ENCODE measurements around the gene ANKFN1.
"Not testable (repeated sequence)": the region's sequence is repeated elsewhere in the genome, so short reads cannot be mapped to it uniquely, and the experiment has no call there.

Gene ANKFN1

GRCh38 chr17:56373981-56374833, 220.9 kb downstream of the ANKFN1 start:
- TF ChIP-seq CTCF (IDR thresholded peaks at IDR 0.05; ENCODE audit: low read depth, low read length, missing control alignments): no peak
- DNase-seq (ENCODE audit: extremely low read depth, low read depth): no peak
- no peak overlapping the region for H3K4me3 ChIP-seq (replicated peaks; ENCODE audit: low read depth, low read length)

GRCh38 chr17:56389356-56389755, 236.1 kb downstream of the ANKFN1 start:
- no peak for DNase-seq (ENCODE audit: extremely low read depth, low read depth)
- no peak for TF ChIP-seq CTCF (IDR thresholded peaks at IDR 0.05; ENCODE audit: low read depth, low read length, missing control alignments)

GRCh38 chr17:56392321-56392720, 239.0 kb downstream of the ANKFN1 start:
- no peak for TF ChIP-seq CTCF (IDR thresholded peaks at IDR 0.05; ENCODE audit: low read depth, low read length, missing control alignments)
- no peak overlapping the region for H3K4me3 ChIP-seq (replicated peaks; ENCODE audit: low read depth, low read length)
- no peak for DNase-seq (ENCODE audit: extremely low read depth, low read depth)

More at GRCh38 chr17:56389356-56389755, 236.1 kb downstream of the ANKFN1 start:
- no peak overlapping the region for H3K4me3 ChIP-seq (replicated peaks; ENCODE audit: low read depth, low read length)

- DNase-seq (ENCODE audit: extremely low read depth, low read depth): no peak
- no peak overlapping the region for H3K4me3 ChIP-seq (replicated peaks; ENCODE audit: low read depth, low read length)
- TF ChIP-seq CTCF (IDR thresholded peaks at IDR 0.05; ENCODE audit: low read depth, low read length, missing control alignments): no peak
Observed at GRCh38 chr17:56393156-56393555, 239.9 kb downstream of the ANKFN1 start.

GRCh38 chr17:56395787-56396186, 242.5 kb downstream of the ANKFN1 start:
- no peak overlapping the region for H3K4me3 ChIP-seq (replicated peaks; ENCODE audit: low read depth, low read length)
- TF ChIP-seq CTCF (IDR thresholded peaks at IDR 0.05; ENCODE audit: low read depth, low read length, missing control alignments): no peak
- no peak for DNase-seq (ENCODE audit: extremely low read depth, low read depth)

- no peak overlapping the region for H3K4me3 ChIP-seq (replicated peaks; ENCODE audit: low read depth, low read length)
- no peak for DNase-seq (ENCODE audit: extremely low read depth, low read depth)
- no peak for TF ChIP-seq CTCF (IDR thresholded peaks at IDR 0.05; ENCODE audit: low read depth, low read length, missing control alignments)
Observed at GRCh38 chr17:56407086-56407485, 253.8 kb downstream of the ANKFN1 start.

GRCh38 chr17:56412356-56412755, 259.1 kb downstream of the ANKFN1 start:
- DNase-seq (ENCODE audit: extremely low read depth, low read depth); H3K4me3 ChIP-seq (replicated peaks; ENCODE audit: low read depth, low read length): not testable (repeated sequence)
